Neural cell (in vitro differentiated cells): ENCODE results near the gene CBFA2T2. TPM values are rescaled to one million over a fixed set of nuclear protein-coding genes. Genes with fewer than 3 reads are reported as not detected.

ENCODE experiments used
- H2AFZ ChIP-seq: fragments of 200-600, 300-800 bp; sonication (generic), shearing (Covaris generic); 2 replicates; pipeline ENCODE4 v1.6.0; 2014; ENCODE audit warnings: low read depth, mild to moderate bottlenecking, antibody characterized with exemption, low read length, moderate library complexity
- H3F3A ChIP-seq: fragments of 200-600 bp; shearing (Covaris generic); 2 replicates; pipeline ENCODE4 v1.6.1; 2016; ENCODE audit warnings: mild to moderate bottlenecking, moderate library complexity, mixed read lengths, antibody characterized with exemption, low read length; ENCODE audit not compliant: insufficient read depth, poor library complexity, severe bottlenecking
- H3K27ac ChIP-seq: fragments of 200-600, 300-800 bp; sonication (generic), shearing (Covaris generic); 2 replicates; pipeline ENCODE4 v1.5.1; 2014; ENCODE audit warnings: mild to moderate bottlenecking, low read length, moderate library complexity
- H3K27me3 ChIP-seq: fragments of 300-800, 200-600 bp; sonication (generic), shearing (Covaris generic); 2 replicates; pipeline ENCODE4 v1.6.0; 2014; ENCODE audit warnings: mild to moderate bottlenecking, low read depth, low read length, moderate library complexity; ENCODE audit not compliant: insufficient read depth
- H3K36me3 ChIP-seq: fragments of 300-800, 200-600 bp; sonication (generic), shearing (Covaris generic); 2 replicates; pipeline ENCODE4 v1.5.1; 2014; ENCODE audit warnings: mild to moderate bottlenecking, antibody characterized with exemption, low read length, moderate library complexity; ENCODE audit not compliant: insufficient read depth
- H3K4me2 ChIP-seq: fragments of 300-800, 200-600 bp; sonication (generic), shearing (Covaris generic); 2 replicates; pipeline ENCODE4 v1.6.0; 2014; ENCODE audit warnings: mild to moderate bottlenecking, low read length
- H3K4me3 ChIP-seq: fragments of 300-800, 200-600 bp; sonication (generic), shearing (Covaris generic); 2 replicates; pipeline ENCODE4 v1.5.1; 2014; ENCODE audit warnings: mild to moderate bottlenecking, low read length, moderate library complexity
- H3K79me2 ChIP-seq: fragments of 200-600 bp; shearing (Covaris generic); replicated peaks from 2 replicates; pipeline ENCODE4 v1.6.0; 2014; ENCODE audit warnings: mild to moderate bottlenecking, low read length, moderate library complexity; ENCODE audit not compliant: insufficient read depth
- H3K9ac ChIP-seq: fragments of 300-800, 200-600 bp; sonication (generic), shearing (Covaris generic); 2 replicates; pipeline ENCODE4 v1.6.1; 2016; ENCODE audit warnings: mild to moderate bottlenecking, low read length, mixed read lengths
- H3K9me2 ChIP-seq: fragments of 200-600 bp; shearing (Covaris generic); 2 replicates; pipeline ENCODE4 v1.6.1; 2016; ENCODE audit warnings: mild to moderate bottlenecking, low read length, mixed read lengths; ENCODE audit not compliant: insufficient read depth
- H3K9me3 ChIP-seq: fragments of 200-600, 300-800 bp; sonication (generic), shearing (Covaris generic); 2 replicates; pipeline ENCODE4 v1.6.1; 2016; ENCODE audit warnings: mild to moderate bottlenecking, mixed run types, low read length, moderate library complexity, mixed read lengths
- H4K20me1 ChIP-seq: fragments of 200-600 bp; shearing (Covaris generic); 2 replicates; pipeline ENCODE4 v1.6.1; 2016; ENCODE audit warnings: mild to moderate bottlenecking, mixed run types; ENCODE audit not compliant: insufficient read depth
- CTCF ChIP-seq: fragments of 450-650 bp; IDR thresholded peaks from 2 replicates; pipeline ENCODE4 v1.5.1; 2014; ENCODE audit warnings: antibody characterized with exemption, mild to moderate bottlenecking, moderate library complexity; ENCODE audit not compliant: poor library complexity, severe bottlenecking
- EP300 ChIP-seq: fragments of 450-650 bp; conservative IDR thresholded peaks from 2 replicates; pipeline ENCODE4 v1.6.1; 2014; ENCODE audit warnings: antibody characterized with exemption, mild to moderate bottlenecking, moderate library complexity; ENCODE audit not compliant: poor library complexity, severe bottlenecking
- EZH2 ChIP-seq: fragments of 200-600, 300-800 bp; shearing (Covaris generic), sonication (generic); IDR thresholded peaks from 2 replicates; pipeline ENCODE4 v1.6.1; 2014; ENCODE audit warnings: antibody characterized with exemption, low read length, borderline replicate concordance, mild to moderate bottlenecking; ENCODE audit not compliant: insufficient read depth, poor library complexity, severe bottlenecking
- MXI1 ChIP-seq: fragments of 450-650 bp; conservative IDR thresholded peaks from 2 replicates; pipeline ENCODE4 v1.6.1; 2014; ENCODE audit warnings: antibody characterized with exemption, mild to moderate bottlenecking; ENCODE audit not compliant: poor library complexity, severe bottlenecking
- POLR2AphosphoS5 ChIP-seq: IDR thresholded peaks from 2 replicates; pipeline ENCODE4 v1.6.1; 2012
- RAD21 ChIP-seq: fragments of 450-650 bp; conservative IDR thresholded peaks from 2 replicates; pipeline ENCODE4 v1.6.1; 2014; ENCODE audit warnings: antibody characterized with exemption, mild to moderate bottlenecking, moderate library complexity
- REST ChIP-seq: IDR thresholded peaks from 2 replicates; pipeline ENCODE4 v1.6.1; 2012; ENCODE audit warnings: borderline replicate concordance
- SMC3 ChIP-seq: fragments of 450-650 bp; conservative IDR thresholded peaks from 2 replicates; pipeline ENCODE4 v1.6.1; 2014; ENCODE audit warnings: antibody characterized with exemption, mild to moderate bottlenecking, moderate library complexity; ENCODE audit not compliant: poor library complexity
- TAF1 ChIP-seq: IDR thresholded peaks from 2 replicates; pipeline ENCODE4 v1.6.1; 2012; ENCODE audit warnings: low read depth
- polyA plus RNA-seq: library from polyadenylated mRNA; depleted of rRNA; stranded (reverse); fragments of >200 nt; gene quantifications from 2 replicates; pipeline ENCODE4 v1.2.3, GENCODE V29; 2014

The CBFA2T2 gene
- polyA plus RNA-seq, 1 donor from 2014 or later = 15.9 TPM

- no peak overlapping the region for H3K9ac ChIP-seq
- no peaks in the 10 kb centered on the region for H4K20me1 ChIP-seq
- no peaks in the 10 kb centered on the region for H3K9me2 ChIP-seq
- no peaks in the 10 kb centered on the region for H3K36me3 ChIP-seq
- TF ChIP-seq TAF1 (no peak), REST (no peak), CTCF (no peak), EP300 (no peak)
- H3K4me3 ChIP-seq = no peak overlapping the region
- no peak overlapping the region for H2AFZ ChIP-seq
- H3K79me2 ChIP-seq = no peaks in the 10 kb centered on the region
- H3K9me3 ChIP-seq = no peaks in the 10 kb centered on the region
- no peaks in the 10 kb centered on the region for H3K27me3 ChIP-seq
- no peak overlapping the region for H3K27ac ChIP-seq
- no peaks in the 10 kb centered on the region for H3F3A ChIP-seq
- no peak overlapping the region for H3K4me2 ChIP-seq
These were observed 122.1 kb downstream of the CBFA2T2 start for GRCh38 chr20:33612001-33612400.

- Histone ChIP-seq H3K9me2 (no peaks in the 10 kb centered on the region), H3K9ac (no peak overlapping the region), H3K79me2 (no peaks in the 10 kb centered on the region), H3K27ac (no peak overlapping the region), H2AFZ (no peak overlapping the region), H4K20me1 (no peaks in the 10 kb centered on the region), H3K4me3 (no peak overlapping the region), H3K4me2 (no peak overlapping the region), H3F3A (no peaks in the 10 kb centered on the region), H3K36me3 (no peaks in the 10 kb centered on the region), H3K27me3 (no peaks in the 10 kb centered on the region), H3K9me3 (no peaks in the 10 kb centered on the region)
- TF ChIP-seq EZH2 (no peak), POLR2AphosphoS5 (no peak), REST (no peak), EP300 (no peak), TAF1 (no peak), MXI1 (no peak), RAD21 (no peak), SMC3 (no peak), CTCF (no peak)
These were observed 132.0 kb downstream of the CBFA2T2 start for GRCh38 chr20:33621717-33622400.
